Body of pancreas (tissue), 4 donors: Measurements from ENCODE around the gene DSCAM.
"Not testable (repeated sequence)": the region's sequence is repeated elsewhere in the genome, so short reads cannot be mapped to it uniquely, and the experiment has no call there.

Experiments
- CTCF ChIP-seq, 7 experiments: fragments of 450-650 bp in 4 of 7; fragments of 200-600 bp in 3 of 7; sonication (generic) in 3 of 7; IDR thresholded peaks; one replicate each; pipeline ENCODE4 v1.5.1; 2016 to 2019; ENCODE audit warnings: antibody characterized with exemption in 7 of 7
- POLR2A ChIP-seq, 3 donors: fragments of 450-650 bp; IDR thresholded peaks; one replicate each; pipeline ENCODE4 v1.6.1; 2016; ENCODE audit warnings: antibody characterized with exemption in 3 of 3, mild to moderate bottlenecking in 2 of 3

GRCh38 chr21:40320718-40321117 is 526.2 kb downstream of the DSCAM start:
- not testable (repeated sequence) for TF ChIP-seq CTCF, POLR2A (IDR thresholded peaks at IDR 0.05)
